Left hindlimb (tissue), 1 donor: ENCODE data around the gene RPL7L1.
A peak's percentile ranks its signal among the peaks of the same experiment; 100 is the strongest.
"Not testable (repeated sequence)": the region's sequence is repeated elsewhere in the genome, so short reads cannot be mapped to it uniquely, and the experiment has no call there.

ENCODE experiments used
- DNase-seq: peaks from one replicate; pipeline ENCODE4 v3.0.0-alpha.2; 2018

Gene RPL7L1

DNA sequence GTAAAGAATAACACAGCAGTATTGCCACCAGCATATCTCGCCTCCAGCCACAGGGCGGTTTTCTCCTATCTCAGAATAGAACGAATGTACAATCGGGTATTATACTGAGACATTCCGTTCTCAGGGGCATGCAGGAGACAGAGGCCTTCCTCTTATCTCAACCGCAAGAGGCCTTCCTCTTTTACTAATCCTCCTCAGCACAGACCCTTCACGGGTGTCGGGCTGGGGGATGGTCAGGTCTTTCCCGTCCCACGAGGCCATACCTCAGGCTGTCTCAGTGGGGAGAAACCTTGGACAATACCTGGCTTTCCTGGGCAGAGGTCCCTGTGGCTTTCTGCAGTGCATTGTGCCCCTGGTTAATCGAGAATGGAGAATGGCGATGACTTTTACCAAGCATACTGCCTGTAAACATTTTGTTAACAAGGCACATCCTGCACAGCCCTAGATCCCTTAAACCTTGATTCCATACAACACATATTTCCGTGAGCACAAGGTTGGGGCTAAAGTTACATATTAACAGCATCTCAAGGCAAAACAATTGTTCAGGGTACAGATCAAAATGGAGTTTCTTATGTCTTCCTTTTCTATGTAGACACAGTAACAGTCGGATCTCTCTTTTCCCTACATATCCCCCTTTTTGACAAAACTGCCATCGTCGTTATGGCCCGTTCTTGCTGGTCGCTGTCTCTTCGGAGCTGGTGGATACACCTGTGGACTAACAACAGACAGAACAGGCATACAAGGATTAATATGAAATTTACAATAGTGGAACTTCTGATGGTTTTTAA, 14.8 kb downstream of the RPL7L1 start:
- not testable (repeated sequence) for DNase-seq

DNA sequence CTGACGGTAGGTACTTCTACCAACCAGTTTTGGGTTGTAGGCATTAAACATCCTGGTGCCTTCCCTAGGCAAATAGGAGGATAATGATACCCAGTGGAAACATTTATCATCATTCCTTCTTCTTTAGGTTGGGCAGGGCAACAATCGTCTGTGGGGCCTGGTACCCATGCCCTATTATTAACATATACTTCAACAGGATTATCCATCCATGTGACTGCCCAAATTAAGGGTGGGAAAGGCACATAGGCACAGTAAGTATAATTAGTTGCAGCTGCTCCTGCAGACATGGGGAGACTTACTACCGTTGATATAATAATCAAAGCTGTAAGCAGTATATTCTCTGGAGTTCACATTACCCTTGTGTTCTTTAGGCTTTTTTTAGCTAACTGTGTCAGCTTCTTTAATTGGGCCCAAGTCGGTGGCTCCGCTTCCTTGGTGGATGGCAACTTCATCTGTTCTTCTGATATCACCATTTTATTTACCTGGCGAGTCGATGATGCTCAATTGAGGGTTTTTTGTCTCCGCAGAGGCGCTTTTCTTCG, 16.8 kb downstream of the RPL7L1 start:
- no peak for DNase-seq

- DNase-seq: no peak
Observed at GRCh38 chr6:42898891-42899361, 19.5 kb downstream of the RPL7L1 start.

- no peak for DNase-seq
Observed at GRCh38 chr6:42899871-42900270, 20.5 kb downstream of the RPL7L1 start.

DNA sequence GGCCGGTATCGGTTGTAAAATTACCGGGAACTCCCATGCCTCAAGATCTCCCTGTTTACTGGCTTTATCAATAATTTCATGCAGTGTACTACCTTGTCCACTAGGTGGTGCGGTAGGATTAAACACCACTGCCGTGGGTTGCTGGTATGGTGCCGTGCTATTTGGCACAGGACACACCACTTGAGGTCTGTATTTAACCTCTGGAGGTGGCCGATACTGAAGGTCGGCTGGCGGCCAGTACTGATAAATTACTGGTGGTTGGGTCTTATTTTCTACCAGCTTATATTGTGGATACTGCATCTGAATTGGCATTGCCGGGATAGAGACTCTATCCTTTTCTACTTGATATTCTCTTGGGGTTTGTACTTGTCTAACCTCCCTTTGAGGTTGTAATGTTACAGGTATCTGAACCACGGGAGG, 22.1 kb downstream of the RPL7L1 start:
- peak; percentile 75 for DNase-seq

DNA sequence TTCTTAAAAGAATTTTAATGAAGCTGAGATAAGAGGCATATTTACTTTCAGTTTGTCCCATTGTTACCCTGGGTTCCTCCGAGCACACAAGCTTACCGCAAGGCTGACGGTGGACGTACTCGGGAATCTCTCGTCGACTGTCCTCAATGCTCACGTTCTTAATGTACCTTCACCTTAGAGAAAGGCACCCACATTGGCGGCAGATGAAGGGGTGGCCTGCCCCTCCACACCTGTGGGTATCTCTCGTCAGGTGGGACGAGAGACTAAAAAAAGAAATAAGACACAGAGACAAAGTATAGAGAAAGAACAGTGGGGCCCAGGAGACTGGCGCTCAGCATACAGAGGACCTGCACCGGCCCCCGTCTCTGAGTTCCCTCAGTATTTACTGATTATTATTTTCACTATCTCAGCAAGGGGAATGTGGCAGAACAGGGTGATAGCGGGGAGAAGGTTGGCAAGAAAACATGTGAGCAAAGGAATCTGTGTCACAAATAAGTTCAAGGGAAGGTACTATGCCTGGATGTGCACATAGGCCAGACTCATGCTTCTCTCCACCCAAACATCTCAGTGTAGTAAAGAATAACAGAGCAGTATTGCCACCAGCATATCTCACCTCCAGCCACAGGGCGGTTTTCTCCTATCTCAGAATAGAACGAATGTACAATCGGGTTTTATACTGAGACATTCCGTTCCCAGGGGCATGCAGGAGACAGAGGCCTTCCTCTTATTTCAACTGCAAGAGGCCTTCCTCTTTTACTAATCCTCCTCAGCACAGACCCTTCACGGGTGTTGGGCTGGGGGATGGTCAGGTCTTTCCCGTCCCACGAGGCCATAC, 23.2 kb downstream of the RPL7L1 start:
- DNase-seq: not testable (repeated sequence)

DNA sequence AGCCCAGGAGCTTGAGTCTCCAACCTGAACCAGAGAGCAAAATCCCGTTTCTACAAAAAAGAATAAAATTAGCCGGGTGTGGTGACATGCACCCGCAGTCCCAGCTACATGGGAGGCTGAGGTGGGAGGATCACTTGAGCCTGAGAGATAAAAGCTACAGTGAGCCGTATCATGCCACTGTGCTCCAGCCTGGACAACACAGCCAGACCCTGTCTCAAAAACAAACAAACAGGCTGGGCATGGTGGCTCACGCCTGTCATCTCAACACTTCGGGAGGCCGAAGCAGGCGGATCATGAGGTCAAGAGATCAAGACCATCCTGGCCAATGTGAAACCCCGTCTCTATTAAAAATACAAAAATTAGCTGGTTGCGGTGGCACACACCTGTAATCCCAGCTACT, 25.1 kb downstream of the RPL7L1 start:
- DNase-seq: no peak

- DNase-seq: no peak
Observed at GRCh38 chr6:42907336-42907735, 27.9 kb downstream of the RPL7L1 start.

GRCh38 chr6:42909835-42910234, 30.4 kb downstream of the RPL7L1 start:
- no peak for DNase-seq

DNA sequence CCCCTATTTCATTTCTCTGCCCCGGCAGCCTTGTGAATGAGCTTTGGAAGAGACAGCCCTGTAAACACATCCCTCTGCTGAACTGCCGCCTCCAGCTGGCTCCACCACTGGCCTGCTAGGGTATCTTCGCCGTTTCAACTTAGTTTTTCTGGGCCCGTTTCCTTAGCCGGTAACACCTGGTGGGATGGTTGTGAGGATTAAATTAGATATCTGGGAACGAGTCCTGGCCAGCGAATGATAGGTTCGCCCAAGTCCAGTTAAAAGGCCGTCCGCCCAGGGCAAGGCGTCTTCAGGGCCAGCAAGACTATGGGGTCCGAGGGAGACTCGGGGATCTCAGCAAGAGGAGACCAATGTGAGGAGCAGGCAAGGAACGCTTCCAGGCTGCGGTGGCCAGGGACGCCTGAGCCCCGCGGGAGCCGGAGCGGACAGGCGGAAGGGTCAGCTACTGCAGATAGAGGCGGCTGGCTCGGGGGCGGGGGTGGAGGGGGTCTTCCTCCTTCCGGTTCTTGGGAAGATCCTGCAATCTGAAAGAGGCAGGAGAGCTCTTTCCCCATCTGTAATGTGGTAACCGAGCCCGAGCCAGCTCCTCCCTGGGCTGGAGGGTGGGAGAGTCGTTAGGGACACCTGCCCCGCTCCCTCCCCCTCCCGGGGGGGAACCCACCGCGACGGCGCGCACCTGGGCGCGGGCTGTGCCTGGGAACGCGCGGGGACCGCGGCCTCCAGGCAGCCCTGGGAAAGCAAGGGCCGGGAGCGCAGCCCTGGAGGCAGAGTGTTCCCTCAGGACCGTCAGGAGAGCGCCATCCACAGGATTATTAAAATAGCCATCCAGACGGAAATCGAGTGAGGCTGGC, 32.0 kb downstream of the RPL7L1 start:
- DNase-seq: no peak

DNA sequence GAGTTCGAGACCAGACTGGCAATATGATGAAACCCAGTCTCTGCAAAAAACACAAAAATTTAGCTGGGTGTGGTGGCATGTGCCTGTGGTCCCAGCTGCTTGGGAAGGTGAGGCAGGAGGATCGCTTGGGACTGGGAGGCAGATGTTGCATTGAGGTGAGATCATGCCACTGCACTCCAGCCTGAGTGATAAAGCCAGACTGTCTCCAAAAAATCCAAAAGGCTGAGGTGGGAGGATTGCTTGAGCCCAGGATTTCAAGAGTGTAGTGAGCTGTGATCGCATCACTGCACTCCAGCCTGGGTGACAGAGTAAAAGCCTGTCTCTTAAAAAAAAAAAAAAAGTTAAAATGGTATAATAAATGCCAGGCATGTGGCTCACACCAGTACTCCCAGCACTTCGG, 35.1 kb downstream of the RPL7L1 start:
- DNase-seq: no peak

DNA sequence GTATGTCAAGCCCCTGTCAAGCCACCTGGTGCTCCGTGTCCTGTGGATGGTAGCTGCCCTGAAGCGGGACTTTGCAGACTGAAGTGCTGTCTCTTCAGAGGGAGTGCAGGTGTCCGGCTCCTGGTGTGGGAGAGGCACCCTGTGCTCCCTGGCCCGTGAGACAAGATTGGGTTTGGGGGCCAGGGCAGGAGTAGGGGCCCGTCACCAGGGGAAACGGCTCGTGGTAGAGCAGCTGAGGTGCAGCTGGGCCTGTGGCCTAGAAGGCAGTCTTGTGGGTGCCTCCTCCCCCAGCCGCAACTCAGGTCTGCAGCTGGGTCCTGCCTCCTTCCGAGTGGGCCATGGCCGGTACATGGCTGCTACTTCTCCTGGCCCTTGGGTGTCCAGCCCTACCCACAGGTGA, 36.3 kb downstream of the RPL7L1 start, which contains the start of gene PTCRA:
TSS of gene PTCRA (plus strand) at position 322 of the 400 bp plus-strand sequence. CDS start at position 339, 17 bp downstream.
- no peak for DNase-seq

GRCh38 chr6:42916288-42916687, 36.9 kb downstream of the RPL7L1 start:
- DNase-seq: no peak

- DNase-seq: no peak
Observed at GRCh38 chr6:42921801-42922200, 42.4 kb downstream of the RPL7L1 start.

GRCh38 chr6:42923666-42924065, 44.2 kb downstream of the RPL7L1 start:
- DNase-seq: no peak

DNA sequence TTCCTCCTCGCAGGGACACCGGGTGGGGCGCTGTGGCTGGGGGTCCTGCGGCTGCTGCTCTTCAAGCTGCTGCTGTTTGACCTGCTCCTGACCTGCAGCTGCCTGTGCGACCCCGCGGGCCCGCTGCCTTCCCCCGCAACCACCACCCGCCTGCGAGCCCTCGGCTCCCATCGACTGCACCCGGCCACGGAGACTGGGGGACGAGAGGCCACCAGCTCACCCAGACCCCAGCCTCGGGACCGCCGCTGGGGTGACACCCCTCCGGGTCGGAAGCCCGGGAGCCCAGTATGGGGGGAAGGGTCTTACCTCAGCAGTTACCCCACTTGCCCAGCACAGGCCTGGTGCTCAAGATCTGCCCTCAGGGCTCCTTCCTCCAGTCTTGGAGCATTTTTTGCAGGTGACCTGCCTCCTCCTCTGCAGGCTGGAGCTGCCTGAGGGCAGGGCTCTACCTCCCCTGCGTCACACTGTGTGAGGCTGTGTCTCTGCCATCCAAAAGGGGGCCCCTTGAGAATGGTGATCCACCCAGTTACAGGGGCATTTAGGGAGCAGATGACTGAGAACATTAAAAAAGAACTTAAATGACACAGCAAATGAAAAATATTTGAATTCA, 45.9 kb downstream of the RPL7L1 start:
- no peak for DNase-seq

GRCh38 chr6:42928986-42929820, 49.8 kb downstream of the RPL7L1 start, which contains the start of gene CNPY3:
Gene CNPY3, plus strand, starts transcription at chr6:42929480. Its CDS starts 91 bp downstream, at chr6:42929571.
- DNase-seq: peak; percentile 97

- DNase-seq: peak; percentile 80
Observed at GRCh38 chr6:42929821-42930360, 50.5 kb downstream of the RPL7L1 start.

GRCh38 chr6:42932412-42932811, 53.0 kb downstream of the RPL7L1 start:
- no peak for DNase-seq

- no peak for DNase-seq
Observed at GRCh38 chr6:42933205-42933604, 53.8 kb downstream of the RPL7L1 start.

DNA sequence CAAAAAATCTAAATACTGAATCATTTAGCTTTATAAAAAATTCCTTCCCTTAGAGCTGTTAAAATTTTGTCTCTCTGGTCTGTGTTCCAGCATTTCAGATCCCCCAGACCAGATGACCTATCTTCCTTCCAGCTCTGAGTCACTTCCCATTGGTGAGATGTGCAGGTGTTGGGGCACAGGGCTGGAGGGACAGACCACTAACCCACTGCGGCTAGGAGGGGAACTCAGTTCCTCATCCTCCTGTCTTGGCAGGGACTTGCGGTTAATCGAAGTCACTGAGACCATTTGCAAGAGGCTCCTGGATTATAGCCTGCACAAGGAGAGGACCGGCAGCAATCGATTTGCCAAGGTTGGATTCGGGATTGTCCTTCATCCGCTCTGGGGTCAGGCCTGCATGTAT, 55.9 kb downstream of the RPL7L1 start:
- no peak for DNase-seq
